ENCODE results near the gene LITAFD.

DNA sequence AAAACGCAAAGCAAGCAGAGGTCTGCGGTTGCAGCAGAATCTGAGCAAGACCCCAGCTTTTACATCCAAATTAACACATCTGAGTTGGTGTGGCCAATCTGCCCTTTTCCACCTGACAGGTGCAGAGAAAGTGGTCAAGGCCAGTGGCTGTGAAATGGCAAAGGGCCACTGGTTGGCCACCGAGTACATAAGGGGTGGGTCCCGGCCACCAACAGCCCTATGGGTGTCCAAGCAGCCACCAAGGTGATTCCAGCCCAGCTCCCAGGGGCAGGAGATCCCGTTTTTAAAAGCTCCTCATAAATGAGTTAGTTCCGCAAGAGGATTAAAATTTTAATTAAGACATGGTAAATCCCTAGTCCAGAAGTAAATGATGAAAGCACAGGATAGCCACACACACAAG, 52.5 kb downstream of the LITAFD start:
- no peak for TF ChIP-seq EZH2 (IDR thresholded peaks at IDR 0.05; ENCODE audit: insufficient read depth, poor library complexity, severe bottlenecking)
- TF ChIP-seq EZH2phosphoT487 (IDR thresholded peaks at IDR 0.05; ENCODE audit: insufficient read depth, low read depth): no peak

All from GM23248 (cell line).